ENCODE data around the gene OR56A5.
"Not testable (repeated sequence)": the region's sequence is repeated elsewhere in the genome, so short reads cannot be mapped to it uniquely, and the experiment has no call there.

OR56A5 gene

DNA sequence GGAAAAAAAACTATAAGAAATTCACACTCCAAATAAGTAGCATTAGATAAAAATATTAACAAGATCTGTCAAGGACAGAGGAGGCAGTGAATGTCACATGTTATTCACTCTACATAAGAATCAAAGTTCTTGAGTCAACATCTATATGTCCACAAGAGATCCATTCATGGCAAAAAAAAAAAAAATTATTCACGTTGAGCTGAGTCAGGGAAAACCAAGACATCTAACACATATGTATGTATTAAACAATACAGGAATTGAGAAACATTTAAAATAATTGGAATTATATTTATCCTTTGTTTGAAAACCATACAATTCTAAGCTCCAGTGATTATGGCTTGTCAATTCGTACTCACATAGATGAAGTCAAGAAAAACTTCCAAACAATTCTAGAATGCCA lies 1.3 kb downstream of the OR56A5 start:
- H3K4me3 ChIP-seq (ENCODE audit: severe bottlenecking): no peak overlapping the region
- TF ChIP-seq, protein P1, sequence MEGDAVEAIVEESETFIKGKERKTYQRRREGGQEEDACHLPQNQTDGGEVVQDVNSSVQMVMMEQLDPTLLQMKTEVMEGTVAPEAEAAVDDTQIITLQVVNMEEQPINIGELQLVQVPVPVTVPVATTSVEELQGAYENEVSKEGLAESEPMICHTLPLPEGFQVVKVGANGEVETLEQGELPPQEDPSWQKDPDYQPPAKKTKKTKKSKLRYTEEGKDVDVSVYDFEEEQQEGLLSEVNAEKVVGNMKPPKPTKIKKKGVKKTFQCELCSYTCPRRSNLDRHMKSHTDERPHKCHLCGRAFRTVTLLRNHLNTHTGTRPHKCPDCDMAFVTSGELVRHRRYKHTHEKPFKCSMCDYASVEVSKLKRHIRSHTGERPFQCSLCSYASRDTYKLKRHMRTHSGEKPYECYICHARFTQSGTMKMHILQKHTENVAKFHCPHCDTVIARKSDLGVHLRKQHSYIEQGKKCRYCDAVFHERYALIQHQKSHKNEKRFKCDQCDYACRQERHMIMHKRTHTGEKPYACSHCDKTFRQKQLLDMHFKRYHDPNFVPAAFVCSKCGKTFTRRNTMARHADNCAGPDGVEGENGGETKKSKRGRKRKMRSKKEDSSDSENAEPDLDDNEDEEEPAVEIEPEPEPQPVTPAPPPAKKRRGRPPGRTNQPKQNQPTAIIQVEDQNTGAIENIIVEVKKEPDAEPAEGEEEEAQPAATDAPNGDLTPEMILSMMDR (IDR thresholded peaks at IDR 0.05; ENCODE audit: poor library complexity, severe bottlenecking): no peak
- no peak overlapping the region for H3K27ac ChIP-seq (ENCODE audit: poor library complexity, severe bottlenecking)
- H3K4me1 ChIP-seq (ENCODE audit: insufficient read depth, poor library complexity, severe bottlenecking): no peaks in the 10 kb centered on the region
- H3K36me3 ChIP-seq (ENCODE audit: low read depth): no peaks in the 10 kb centered on the region
- H3K27me3 ChIP-seq (ENCODE audit: insufficient read depth, poor library complexity, severe bottlenecking): no peaks in the 10 kb centered on the region
- H3K9me3 ChIP-seq (ENCODE audit: severe bottlenecking): no peaks in the 10 kb centered on the region
- ATAC-seq (ENCODE audit: low read depth): no peak
- no peak for DNase-seq (ENCODE audit: low spot score)

- H3K27ac ChIP-seq (ENCODE audit: poor library complexity, severe bottlenecking); H3K36me3 ChIP-seq (ENCODE audit: low read depth); H3K9me3 ChIP-seq (ENCODE audit: severe bottlenecking); ATAC-seq (ENCODE audit: low read depth); H3K27me3 ChIP-seq (ENCODE audit: insufficient read depth, poor library complexity, severe bottlenecking); H3K4me3 ChIP-seq (ENCODE audit: severe bottlenecking); H3K4me1 ChIP-seq (ENCODE audit: insufficient read depth, poor library complexity, severe bottlenecking); DNase-seq (ENCODE audit: low spot score): not testable (repeated sequence)
Measured at GRCh38 chr11:5960704-5961320, 7.5 kb downstream of the OR56A5 start.

GRCh38 chr11:5955586-5955985 lies 12.7 kb downstream of the OR56A5 start:
- TF ChIP-seq, protein P1 (IDR thresholded peaks at IDR 0.05; ENCODE audit: poor library complexity, severe bottlenecking): no peak
- DNase-seq (ENCODE audit: low spot score): no peak
- Histone ChIP-seq H3K27me3 (ENCODE audit: insufficient read depth, poor library complexity, severe bottlenecking) (no peaks in the 10 kb centered on the region), H3K9me3 (ENCODE audit: severe bottlenecking) (no peaks in the 10 kb centered on the region), H3K4me3 (ENCODE audit: severe bottlenecking) (no peak overlapping the region), H3K36me3 (ENCODE audit: low read depth) (no peaks in the 10 kb centered on the region), H3K27ac (ENCODE audit: poor library complexity, severe bottlenecking) (no peak overlapping the region), H3K4me1 (ENCODE audit: insufficient read depth, poor library complexity, severe bottlenecking) (no peaks in the 10 kb centered on the region)
- ATAC-seq (ENCODE audit: low read depth): no peak

- no peak within 1 kb of the TSS for H3K27ac ChIP-seq (ENCODE audit: poor library complexity, severe bottlenecking)
- DNase-seq (ENCODE audit: low spot score): no peak
- no peak for ATAC-seq (ENCODE audit: low read depth)
- no peaks in the 10 kb centered on the region for H3K27me3 ChIP-seq (ENCODE audit: insufficient read depth, poor library complexity, severe bottlenecking)
- no peaks in the 10 kb centered on the region for H3K4me1 ChIP-seq (ENCODE audit: insufficient read depth, poor library complexity, severe bottlenecking)
- TF ChIP-seq, protein P1 (IDR thresholded peaks at IDR 0.05; ENCODE audit: poor library complexity, severe bottlenecking): no peak
- no peak within 1 kb of the TSS for H3K4me3 ChIP-seq (ENCODE audit: severe bottlenecking)
- H3K9me3 ChIP-seq (ENCODE audit: severe bottlenecking): no peaks in the 10 kb centered on the region
- no peaks in the 10 kb centered on the region for H3K36me3 ChIP-seq (ENCODE audit: low read depth)
Measured at GRCh38 chr11:5941951-5942350, 26.3 kb downstream of the OR56A5 start, which contains the start of gene OR56A3. TSS of gene OR56A3 (plus strand) at chr11:5942251. CDS start at chr11:5947347, 5,096 bp downstream.

GRCh38 chr11:5940748-5941147 lies 27.5 kb downstream of the OR56A5 start:
- no peaks in the 10 kb centered on the region for H3K4me1 ChIP-seq (ENCODE audit: insufficient read depth, poor library complexity, severe bottlenecking)

More at GRCh38 chr11:5940748-5941147, 27.5 kb downstream of the OR56A5 start:
- Histone ChIP-seq H3K4me3 (ENCODE audit: severe bottlenecking) (no peak overlapping the region), H3K36me3 (ENCODE audit: low read depth) (no peaks in the 10 kb centered on the region), H3K27ac (ENCODE audit: poor library complexity, severe bottlenecking) (no peak overlapping the region), H3K27me3 (ENCODE audit: insufficient read depth, poor library complexity, severe bottlenecking) (no peaks in the 10 kb centered on the region), H3K9me3 (ENCODE audit: severe bottlenecking) (no peaks in the 10 kb centered on the region)
- no peak for ATAC-seq (ENCODE audit: low read depth)
- no peak for DNase-seq (ENCODE audit: low spot score)
- TF ChIP-seq, protein P1 (IDR thresholded peaks at IDR 0.05; ENCODE audit: poor library complexity, severe bottlenecking): no peak
